Fibroblast of skin of right biceps (primary cell): ENCODE data around the gene NPAS3.
A peak's percentile ranks its signal among the peaks of the same experiment; 100 is the strongest.

ENCODE experiments used
- DNase-seq: peaks from one replicate; pipeline ENCODE4 v3.0.0-alpha.2; 2013

Gene NPAS3

DNA sequence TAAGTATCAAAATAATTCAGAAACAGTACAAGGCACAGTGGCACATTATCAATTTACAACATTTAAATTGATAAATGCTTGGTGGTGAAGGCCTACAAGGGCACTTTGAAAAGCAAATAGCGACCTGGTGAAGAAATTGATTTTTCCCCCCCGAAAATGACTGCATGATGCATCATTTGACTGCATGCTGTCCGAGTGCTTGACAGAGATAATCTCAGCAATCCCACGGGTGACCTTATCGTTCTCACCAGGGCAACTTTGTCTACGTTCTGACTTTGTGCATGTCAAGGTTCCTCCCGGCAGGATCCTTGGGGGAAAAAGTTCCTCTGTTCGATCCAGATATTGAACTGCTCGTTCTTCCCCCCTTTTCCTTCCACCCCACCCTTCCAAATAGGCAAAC, 627.4 kb downstream of the NPAS3 start:
- DNase-seq = no peak

GRCh38 chr14:33567023-33567728, 628.5 kb downstream of the NPAS3 start:
- DNase-seq = no peak

DNA sequence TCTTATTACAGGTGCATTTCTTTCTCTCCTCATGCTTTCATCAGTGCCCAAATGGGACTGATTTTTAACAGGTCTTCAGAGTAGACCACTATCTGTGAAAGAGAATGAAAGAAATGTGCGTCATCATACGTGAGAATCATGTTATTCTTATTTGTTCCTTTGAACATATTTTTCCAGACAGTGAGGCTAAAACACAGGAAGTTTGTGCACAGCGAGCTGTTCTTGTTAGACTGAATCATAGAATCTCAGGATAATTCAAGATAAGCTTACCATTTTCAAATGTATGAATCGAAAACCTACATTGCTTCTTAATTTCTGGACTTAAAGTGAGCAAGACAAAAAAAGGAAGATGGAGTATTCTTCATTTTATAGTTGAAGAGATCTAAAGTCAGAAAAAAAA, 629.1 kb downstream of the NPAS3 start:
- peak; percentile 34 for DNase-seq

- DNase-seq = no peak
These were observed 630.4 kb downstream of the NPAS3 start for GRCh38 chr14:33568935-33569579.

DNA sequence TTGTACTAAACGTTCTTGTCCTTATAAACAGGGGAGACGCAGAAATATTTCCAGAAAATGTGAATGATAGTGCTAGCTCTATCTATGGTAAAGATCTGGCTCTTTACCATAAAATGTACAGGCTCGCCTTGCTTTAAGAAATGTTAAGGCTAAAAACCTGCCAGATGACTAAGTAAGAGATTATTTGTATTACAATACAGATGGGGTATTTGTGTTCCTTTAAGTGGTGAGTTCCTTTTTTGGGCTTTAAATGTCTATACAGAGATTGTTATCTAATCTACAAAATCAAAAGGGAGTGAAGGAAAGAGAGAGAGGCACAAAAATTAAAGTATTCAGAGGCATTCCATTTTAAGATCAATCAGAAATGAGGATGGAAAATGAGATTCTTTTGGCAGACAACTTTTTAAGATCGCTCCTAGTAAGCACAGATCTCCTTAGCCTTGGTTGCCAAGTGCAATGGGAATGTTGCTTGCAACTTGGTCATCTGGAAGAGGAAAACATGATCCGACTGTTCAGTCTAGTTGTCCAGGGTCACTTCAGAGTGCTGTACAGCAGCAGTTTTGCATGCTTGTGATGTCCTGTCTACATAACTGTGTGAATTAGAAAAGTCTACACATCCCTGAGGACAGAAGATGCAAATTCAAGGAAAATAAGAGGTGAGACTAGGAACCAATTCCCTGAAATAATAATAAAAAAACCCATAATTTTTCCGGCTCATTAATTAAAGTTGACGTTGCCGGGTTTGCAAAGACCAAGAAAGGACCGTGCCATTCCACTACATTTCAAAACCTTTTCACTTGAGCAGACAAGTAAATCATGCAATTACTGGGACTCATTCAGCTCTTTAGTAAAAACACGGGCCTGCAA, 631.4 kb downstream of the NPAS3 start:
- DNase-seq = peak; percentile 65

GRCh38 chr14:33570694-33571310, 632.1 kb downstream of the NPAS3 start:
- DNase-seq = no peak

DNA sequence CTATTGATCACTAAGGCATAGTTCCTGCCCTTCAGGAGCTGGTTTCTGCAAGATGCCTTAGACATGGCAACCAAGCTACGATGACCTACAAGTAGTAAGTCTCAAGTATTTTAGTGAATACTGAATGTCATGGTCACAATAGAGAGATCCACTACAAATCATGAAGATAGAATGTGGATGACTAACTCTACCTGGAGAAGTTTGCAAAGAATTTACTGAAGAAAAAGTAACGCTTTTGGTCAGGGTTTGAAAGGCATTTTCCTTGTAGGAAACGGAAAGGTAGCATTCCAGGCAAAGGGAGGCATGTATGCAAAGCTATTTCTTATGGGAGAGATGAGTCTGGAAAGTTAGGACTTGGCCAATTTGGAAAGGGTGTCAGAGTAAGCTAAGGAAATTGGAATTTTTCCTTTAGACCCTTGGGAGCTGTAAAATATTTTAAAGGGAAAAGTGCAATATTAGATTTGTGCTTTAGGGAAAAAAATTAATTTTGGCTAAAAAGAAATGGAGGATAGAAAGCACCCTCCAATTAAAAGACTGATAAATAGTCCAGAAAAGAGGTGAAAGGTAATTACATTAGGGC, 634.7 kb downstream of the NPAS3 start:
- peak; percentile 56 for DNase-seq

- no peak for DNase-seq
These were observed 637.3 kb downstream of the NPAS3 start for GRCh38 chr14:33576014-33576413.

GRCh38 chr14:33578461-33579216, 640.0 kb downstream of the NPAS3 start:
- DNase-seq = no peak

GRCh38 chr14:33580231-33580749, 641.6 kb downstream of the NPAS3 start:
- no peak for DNase-seq

GRCh38 chr14:33580841-33581240, 642.2 kb downstream of the NPAS3 start:
- no peak for DNase-seq

DNA sequence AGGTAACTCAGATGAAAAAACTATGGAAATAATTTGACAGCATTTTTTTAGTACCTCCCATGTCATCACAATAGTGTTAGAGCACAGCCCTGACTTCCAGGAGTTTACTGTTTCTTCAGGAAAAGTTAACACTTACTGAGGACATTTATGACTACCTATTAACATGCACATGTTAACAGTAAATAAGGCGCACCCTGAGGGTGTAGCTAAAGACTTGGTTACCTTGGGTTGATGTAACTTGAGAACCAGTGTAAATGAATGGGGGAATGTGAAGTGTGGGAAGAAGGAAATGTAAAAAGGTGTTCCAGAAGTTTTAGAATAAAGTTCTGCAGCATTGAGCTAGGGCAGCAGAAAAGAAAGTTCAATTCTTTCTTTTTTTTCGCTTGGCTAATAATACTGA, 646.0 kb downstream of the NPAS3 start:
- no peak for DNase-seq

DNA sequence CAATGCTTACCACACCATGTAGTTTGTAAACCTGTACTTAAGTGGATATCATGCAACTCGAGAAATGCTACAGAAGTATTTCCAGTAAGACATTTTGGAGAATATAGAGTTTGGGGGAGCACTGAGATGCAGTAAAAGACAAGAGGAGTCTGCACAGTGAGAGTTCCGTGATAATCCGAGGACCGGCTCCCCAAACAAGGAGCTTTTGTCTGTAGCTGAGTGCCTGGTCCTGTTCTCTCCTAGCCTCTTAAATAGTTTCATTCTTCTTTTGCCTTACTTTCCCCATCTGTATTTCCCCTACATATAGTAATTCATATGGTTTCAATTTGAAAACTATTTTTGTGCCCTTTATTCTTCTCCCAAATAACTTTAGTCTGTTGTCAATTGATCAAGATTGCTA, 648.1 kb downstream of the NPAS3 start:
- no peak for DNase-seq

DNA sequence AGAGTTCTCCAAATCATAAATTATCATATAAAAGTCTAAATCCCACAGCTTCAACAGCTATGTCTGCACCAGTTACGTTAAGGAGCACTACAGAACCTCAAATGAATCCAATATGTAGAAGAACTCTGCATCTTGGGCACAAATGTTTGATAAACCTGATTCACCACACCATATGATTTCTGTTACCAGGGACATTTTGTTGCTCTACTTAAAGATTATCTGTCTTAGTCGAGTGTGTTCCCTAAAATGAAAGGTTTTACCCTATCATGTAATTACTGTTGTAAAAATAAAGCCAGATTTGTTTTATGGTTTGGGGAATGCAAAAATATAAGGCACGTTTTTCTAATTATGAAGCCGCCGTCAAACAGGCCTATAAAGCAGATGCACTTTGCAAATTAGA, 649.1 kb downstream of the NPAS3 start:
- DNase-seq = no peak

DNA sequence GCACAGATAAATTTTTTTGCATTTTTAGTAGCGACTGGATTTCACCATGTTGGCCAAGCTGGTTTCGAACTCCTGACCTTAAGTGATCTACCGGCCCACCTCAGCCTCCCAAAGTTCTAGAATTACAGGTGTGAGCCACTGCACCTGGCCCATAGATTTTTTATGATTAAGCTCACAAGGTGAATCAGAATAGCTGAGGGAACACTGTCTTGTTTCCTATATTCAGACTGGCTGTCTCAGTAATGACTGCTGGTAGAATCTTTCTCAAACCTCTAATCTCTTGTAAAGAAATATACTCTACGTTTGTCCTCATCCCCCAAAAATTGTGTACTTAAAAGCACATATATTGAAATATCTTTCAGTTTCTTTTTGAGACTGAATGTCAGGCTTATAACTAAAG, 650.1 kb downstream of the NPAS3 start:
- no peak for DNase-seq

DNA sequence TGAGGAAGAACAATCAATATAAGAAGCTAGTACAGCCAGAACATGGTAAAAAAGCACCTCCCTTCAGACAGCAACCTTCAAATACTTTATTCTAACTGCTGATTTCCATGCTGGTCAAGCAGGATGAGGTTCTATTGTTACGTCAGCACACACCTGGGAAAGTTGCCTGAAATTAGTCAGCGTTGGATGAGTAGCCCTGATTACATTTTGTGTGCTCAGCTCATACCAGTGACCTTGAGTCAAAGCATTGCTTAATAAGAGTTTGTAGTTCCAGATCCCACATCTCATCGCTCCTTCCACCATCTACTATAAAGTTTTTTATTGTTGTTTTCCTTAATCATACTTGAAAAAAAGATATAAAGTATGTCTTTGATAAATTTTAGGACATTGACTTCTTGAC, 650.7 kb downstream of the NPAS3 start:
- peak; percentile 85 for DNase-seq

DNA sequence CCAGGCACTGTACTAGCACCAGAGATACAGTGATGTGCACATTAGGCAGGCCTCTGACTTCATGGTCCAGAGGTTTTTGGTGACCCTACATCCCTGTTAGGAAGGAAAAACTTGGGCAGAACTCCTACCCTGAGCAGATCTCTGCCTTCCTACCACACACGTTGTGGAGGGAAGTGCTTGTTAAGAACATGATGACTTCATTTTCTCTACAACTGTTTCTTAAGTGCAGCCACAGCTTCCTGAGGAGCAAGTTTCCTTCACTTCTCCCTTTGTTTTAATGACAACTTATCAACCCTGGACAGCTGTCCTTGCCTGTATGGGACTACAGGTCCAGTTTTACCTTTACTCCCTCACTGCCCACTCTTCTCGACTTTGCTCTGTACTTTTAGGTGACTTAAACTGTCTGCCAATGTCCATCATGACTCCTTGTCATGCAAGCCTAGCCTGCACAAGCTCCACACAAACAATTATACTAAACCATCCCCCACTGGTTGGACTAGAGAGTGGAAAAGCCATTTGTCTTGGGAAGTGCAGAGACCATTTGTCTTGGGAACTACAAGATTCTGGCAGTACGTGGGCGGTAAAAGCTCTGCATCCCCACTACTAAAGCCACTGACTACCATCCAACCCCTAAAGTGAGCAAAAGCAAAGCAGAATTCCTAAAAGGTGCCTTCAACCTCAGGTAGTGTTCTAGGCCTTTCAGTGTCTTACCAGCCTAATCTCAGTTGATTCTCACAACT, 652.4 kb downstream of the NPAS3 start:
- peak; percentile 33 for DNase-seq

DNA sequence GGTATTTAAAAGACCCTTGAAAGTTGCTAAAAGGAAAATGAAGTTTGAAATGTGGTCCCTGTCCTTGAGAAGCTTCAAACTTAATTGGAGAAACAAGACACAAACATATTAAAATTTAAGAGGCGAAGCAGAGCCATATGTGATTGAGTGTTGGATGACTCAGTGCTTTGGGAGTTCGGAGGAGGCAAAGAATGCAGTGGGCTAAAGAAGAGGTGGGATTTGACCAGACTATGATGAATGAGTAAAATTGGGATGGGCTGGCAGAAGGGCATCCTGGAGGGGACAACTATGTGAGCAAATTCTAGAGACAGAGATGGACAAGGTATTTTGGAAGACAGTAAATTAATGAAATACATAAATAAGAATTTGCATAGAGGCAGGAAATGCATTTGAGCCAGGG, 653.6 kb downstream of the NPAS3 start:
- DNase-seq = peak; percentile 53

- no peak for DNase-seq
These were observed 657.8 kb downstream of the NPAS3 start for GRCh38 chr14:33596211-33597080.

DNA sequence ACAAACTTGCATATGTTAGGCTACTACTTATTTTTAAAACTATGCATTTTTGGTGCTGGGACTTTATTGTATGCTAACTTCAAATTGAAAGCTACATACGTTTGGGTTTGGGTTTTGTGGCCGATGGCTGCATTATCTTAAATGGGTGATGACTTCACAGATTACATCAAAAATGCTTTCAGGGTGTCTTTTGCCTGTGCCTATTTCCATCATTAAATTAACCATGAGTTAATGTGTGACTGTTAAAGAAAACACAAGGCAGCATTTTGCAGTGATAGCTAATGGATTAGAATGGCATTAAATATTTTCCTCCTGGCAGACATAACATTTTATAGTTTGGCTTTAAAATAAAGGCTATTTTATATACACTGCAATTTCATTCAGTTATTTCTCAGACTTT, 659.9 kb downstream of the NPAS3 start:
- no peak for DNase-seq
